Osteoblast (primary cell): ENCODE data around the gene BAG3. TPM values are rescaled to one million over a fixed set of nuclear protein-coding genes. Genes with fewer than 3 reads are reported as not detected.

Source experiments
- DNase-seq: peaks from one replicate; pipeline ENCODE4 v3.0.0; 2011; ENCODE audit warnings: low spot score, mixed read lengths; ENCODE audit not compliant: insufficient read length; ENCODE audit errors: missing footprints
- H2AFZ ChIP-seq: 2 replicates; pipeline ENCODE4 v1.6.0; 2011; ENCODE audit warnings: mild to moderate bottlenecking, low read length
- H3K27ac ChIP-seq: 2 replicates; pipeline ENCODE4 v1.5.1; 2011; ENCODE audit warnings: mild to moderate bottlenecking, low read depth, low read length, moderate library complexity
- H3K27me3 ChIP-seq: 2 replicates; pipeline ENCODE4 v1.6.0; 2012; ENCODE audit warnings: mild to moderate bottlenecking, control low read depth, inconsistent platforms, low read length, moderate library complexity; ENCODE audit not compliant: insufficient read depth
- H3K36me3 ChIP-seq: 2 replicates; pipeline ENCODE4 v1.5.1; 2011; ENCODE audit warnings: mild to moderate bottlenecking, low read length, control low read depth, moderate library complexity; ENCODE audit not compliant: insufficient read depth
- H3K4me1 ChIP-seq: 2 replicates; pipeline ENCODE4 v1.5.1; 2011; ENCODE audit warnings: mild to moderate bottlenecking, low read length, control low read depth, moderate library complexity; ENCODE audit not compliant: insufficient read depth
- H3K4me2 ChIP-seq: 2 replicates; pipeline ENCODE4 v1.6.0; 2011; ENCODE audit warnings: mild to moderate bottlenecking, low read length; ENCODE audit not compliant: insufficient read depth
- H3K4me3 ChIP-seq: fragments of 200-600 bp; sonication (generic); 3 replicates; pipeline ENCODE4 v1.5.1; 2012; ENCODE audit warnings: mild to moderate bottlenecking, low read length, inconsistent platforms; ENCODE audit not compliant: insufficient read depth
- H3K79me2 ChIP-seq: 2 replicates; pipeline ENCODE4 v1.6.0; 2012; ENCODE audit warnings: mild to moderate bottlenecking, low read length, control low read depth, inconsistent platforms; ENCODE audit not compliant: insufficient read depth
- H3K9me3 ChIP-seq: 2 replicates; pipeline ENCODE4 v1.5.1; 2011; ENCODE audit warnings: low read depth, low read length, control low read depth
- H4K20me1 ChIP-seq: 2 replicates; pipeline ENCODE4 v1.6.0; 2012; ENCODE audit warnings: mild to moderate bottlenecking, low read length, control low read depth; ENCODE audit not compliant: insufficient read depth
- total RNA-seq: library from RNA; depleted of rRNA; stranded (reverse); fragments of >200 nt; gene quantifications from 2 replicates; pipeline ENCODE4 v1.2.3, GENCODE V29; 2012
- TF ChIP-seq, protein P1 (sequence below): IDR thresholded peaks from 2 replicates; pipeline ENCODE4 v1.5.1; 2011; ENCODE audit warnings: mild to moderate bottlenecking, low read depth, low read length, moderate library complexity; ENCODE audit errors: extremely low read depth

BAG3 gene
- total RNA-seq, 1 donor, result 12.7 TPM

DNA sequence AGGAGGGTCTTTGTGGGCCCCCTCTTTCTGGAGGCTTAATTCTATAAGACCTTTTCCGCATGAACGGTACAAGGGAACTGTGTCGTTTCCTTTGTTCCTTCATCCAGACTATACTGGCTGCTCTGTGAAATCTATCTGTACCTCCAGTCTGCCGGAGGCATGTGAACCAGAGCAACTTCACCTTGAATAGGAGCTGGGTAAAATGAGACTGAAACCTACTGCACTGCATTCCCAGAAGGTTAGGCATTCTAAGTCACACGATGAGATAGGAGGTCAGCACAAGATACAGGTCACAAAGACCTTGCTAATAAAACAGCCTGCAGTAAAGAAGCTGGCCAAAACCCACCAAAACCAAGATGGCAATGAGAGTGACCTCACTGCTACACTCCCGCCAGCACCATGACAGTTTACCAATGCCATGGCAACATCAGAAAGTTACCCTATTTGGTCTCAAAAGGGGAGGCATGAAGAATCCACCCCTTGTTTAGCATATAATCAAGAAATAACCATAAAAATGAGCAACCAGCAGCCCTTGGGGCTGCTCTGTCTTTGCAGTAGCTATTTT lies 37.9 kb downstream of the BAG3 start:
- TF ChIP-seq, protein P1, sequence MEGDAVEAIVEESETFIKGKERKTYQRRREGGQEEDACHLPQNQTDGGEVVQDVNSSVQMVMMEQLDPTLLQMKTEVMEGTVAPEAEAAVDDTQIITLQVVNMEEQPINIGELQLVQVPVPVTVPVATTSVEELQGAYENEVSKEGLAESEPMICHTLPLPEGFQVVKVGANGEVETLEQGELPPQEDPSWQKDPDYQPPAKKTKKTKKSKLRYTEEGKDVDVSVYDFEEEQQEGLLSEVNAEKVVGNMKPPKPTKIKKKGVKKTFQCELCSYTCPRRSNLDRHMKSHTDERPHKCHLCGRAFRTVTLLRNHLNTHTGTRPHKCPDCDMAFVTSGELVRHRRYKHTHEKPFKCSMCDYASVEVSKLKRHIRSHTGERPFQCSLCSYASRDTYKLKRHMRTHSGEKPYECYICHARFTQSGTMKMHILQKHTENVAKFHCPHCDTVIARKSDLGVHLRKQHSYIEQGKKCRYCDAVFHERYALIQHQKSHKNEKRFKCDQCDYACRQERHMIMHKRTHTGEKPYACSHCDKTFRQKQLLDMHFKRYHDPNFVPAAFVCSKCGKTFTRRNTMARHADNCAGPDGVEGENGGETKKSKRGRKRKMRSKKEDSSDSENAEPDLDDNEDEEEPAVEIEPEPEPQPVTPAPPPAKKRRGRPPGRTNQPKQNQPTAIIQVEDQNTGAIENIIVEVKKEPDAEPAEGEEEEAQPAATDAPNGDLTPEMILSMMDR, result no peak
- no peak overlapping the region for H3K4me3 ChIP-seq
- no peak for DNase-seq

GRCh38 chr10:119691726-119692125 lies 40.5 kb downstream of the BAG3 start:
- DNase-seq, result no peak
- Histone ChIP-seq H2AFZ (no peak overlapping the region), H4K20me1 (no peaks in the 10 kb centered on the region), H3K9me3 (no peaks in the 10 kb centered on the region), H3K79me2 (no peaks in the 10 kb centered on the region), H3K27me3 (no peaks in the 10 kb centered on the region), H3K4me3 (no peak overlapping the region), H3K27ac (no peak overlapping the region), H3K36me3 (no peaks in the 10 kb centered on the region), H3K4me1 (peaks cover 9% of the 10 kb centered on the region), H3K4me2 (no peak overlapping the region)
- TF ChIP-seq, protein P1, result no peak

More for the DNA sequence above, 37.9 kb downstream of the BAG3 start:
- H4K20me1 ChIP-seq, result no peaks in the 10 kb centered on the region
- H3K9me3 ChIP-seq, result no peaks in the 10 kb centered on the region
- H3K4me1 ChIP-seq, result peaks cover 14% of the 10 kb centered on the region
- H3K36me3 ChIP-seq, result no peaks in the 10 kb centered on the region
- no peak overlapping the region for H3K27ac ChIP-seq
- H3K4me2 ChIP-seq, result no peak overlapping the region
- H2AFZ ChIP-seq, result no peak overlapping the region
- no peaks in the 10 kb centered on the region for H3K79me2 ChIP-seq
- H3K27me3 ChIP-seq, result no peaks in the 10 kb centered on the region

GRCh38 chr10:119693262-119693957 lies 42.2 kb downstream of the BAG3 start:
- no peaks in the 10 kb centered on the region for H3K9me3 ChIP-seq
- H2AFZ ChIP-seq, result peak overlapping the region; percentile 78
- no peaks in the 10 kb centered on the region for H3K36me3 ChIP-seq
- TF ChIP-seq, protein P1, result no peak
- no peaks in the 10 kb centered on the region for H3K79me2 ChIP-seq
- H3K4me2 ChIP-seq, result no peak overlapping the region
- H3K27ac ChIP-seq, result no peak overlapping the region
- no peaks in the 10 kb centered on the region for H3K27me3 ChIP-seq
- H3K4me3 ChIP-seq, result no peak overlapping the region
- no peaks in the 10 kb centered on the region for H3K4me1 ChIP-seq
- no peaks in the 10 kb centered on the region for H4K20me1 ChIP-seq
- DNase-seq, result no peak

DNA sequence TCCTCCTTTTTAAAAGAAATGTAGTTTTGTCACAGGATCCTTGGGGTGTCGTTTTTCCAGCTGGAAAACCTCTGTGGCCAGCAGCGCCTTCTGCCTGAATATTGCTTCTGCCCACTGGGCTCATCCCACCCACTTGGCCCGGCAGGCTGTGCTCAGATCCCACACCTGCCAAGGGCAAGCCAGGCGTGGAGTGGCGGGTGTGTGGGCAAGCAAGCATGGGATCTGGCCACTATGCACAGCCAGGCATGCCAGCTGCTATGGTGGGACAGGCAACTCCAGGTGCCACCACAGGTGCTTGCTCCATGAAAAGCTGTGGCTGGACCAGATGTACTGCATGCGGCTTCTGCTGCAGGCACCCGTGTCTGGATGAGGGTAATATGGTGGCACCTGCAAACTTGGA lies 43.4 kb downstream of the BAG3 start:
- Histone ChIP-seq H3K27me3 (no peaks in the 10 kb centered on the region), H3K27ac (no peak overlapping the region), H3K79me2 (no peaks in the 10 kb centered on the region), H3K4me2 (no peak overlapping the region), H3K36me3 (no peaks in the 10 kb centered on the region), H3K4me1 (no peaks in the 10 kb centered on the region), H3K4me3 (no peak overlapping the region), H2AFZ (no peak overlapping the region), H4K20me1 (no peaks in the 10 kb centered on the region), H3K9me3 (no peaks in the 10 kb centered on the region)
- TF ChIP-seq, protein P1, result no peak
- DNase-seq, result no peak
